SK-N-SH treated with all-trans-retinoic acid at 6 μM for 48 hours (cell line): Measurements from ENCODE around the gene FN1.

Experiments used
- ATAC-seq: fragments of 200-7000 bp; cut with Tn5 transposase; 3 replicates; pipeline ENCODE4 v1.9.1; 2020; ENCODE audit warnings: mild to moderate bottlenecking, moderate library complexity
- BACH2 ChIP-seq: fragments of 250-450 bp; sonication (Bioruptor Pico); IDR thresholded peaks from 2 replicates; pipeline ENCODE4 v1.9.0; 2021; ENCODE audit warnings: mild to moderate bottlenecking, borderline replicate concordance
- CSDC2 ChIP-seq: fragments of 250-450 bp; sonication (Bioruptor Pico); IDR thresholded peaks from 2 replicates; pipeline ENCODE4 v1.5.0; 2020; ENCODE audit warnings: mild to moderate bottlenecking, moderate library complexity
- CSRNP3 ChIP-seq: fragments of 250-450 bp; sonication (Bioruptor Pico); IDR thresholded peaks from 2 replicates; pipeline ENCODE4 v1.5.1; 2021; ENCODE audit warnings: mild to moderate bottlenecking, moderate library complexity
- ESRRG ChIP-seq: fragments of 250-450 bp; sonication (Bioruptor Pico); IDR thresholded peaks from 2 replicates; pipeline ENCODE4 v1.6.1; 2021; ENCODE audit warnings: mild to moderate bottlenecking
- GLIS3 ChIP-seq: fragments of 250-450 bp; sonication (Bioruptor Pico); IDR thresholded peaks from 2 replicates; pipeline ENCODE4 v1.5.0; 2020; ENCODE audit warnings: mild to moderate bottlenecking, moderate library complexity
- ISL1 ChIP-seq: fragments of 250-450 bp; sonication (Bioruptor Pico); IDR thresholded peaks from 2 replicates; pipeline ENCODE4 v2.1.2; 2022; ENCODE audit warnings: mild to moderate bottlenecking, moderate library complexity
- OSR1 ChIP-seq: fragments of 250-450 bp; sonication (Bioruptor Pico); IDR thresholded peaks from 2 replicates; pipeline ENCODE4 v1.8.0; 2022; ENCODE audit warnings: moderate library complexity, mild to moderate bottlenecking, inconsistent platforms
- PATZ1 ChIP-seq: fragments of 250-450 bp; sonication (Bioruptor Pico); IDR thresholded peaks from 2 replicates; pipeline ENCODE4 v1.8.0; 2020; ENCODE audit warnings: mild to moderate bottlenecking, moderate library complexity, borderline replicate concordance
- POU6F1 ChIP-seq: fragments of 250-450 bp; sonication (Bioruptor Pico); IDR thresholded peaks from 2 replicates; pipeline ENCODE4 v1.8.0; 2021; ENCODE audit warnings: low read depth, mild to moderate bottlenecking, moderate library complexity, borderline replicate concordance
- PPARA ChIP-seq: fragments of 250-450 bp; sonication (Bioruptor Pico); IDR thresholded peaks from 2 replicates; pipeline ENCODE4 v1.5.0; 2020; ENCODE audit warnings: mild to moderate bottlenecking, borderline replicate concordance
- RARB ChIP-seq: fragments of 250-450 bp; sonication (Bioruptor Pico); IDR thresholded peaks from 2 replicates; pipeline ENCODE4 v1.8.0; 2021; ENCODE audit warnings: mild to moderate bottlenecking, moderate library complexity
- SNAI2 ChIP-seq: fragments of 250-450 bp; sonication (Bioruptor Pico); IDR thresholded peaks from 2 replicates; pipeline ENCODE4 v1.5.0; 2020; ENCODE audit warnings: mild to moderate bottlenecking, moderate library complexity
- TCF4 ChIP-seq: fragments of 250-450 bp; sonication (Bioruptor Pico); IDR thresholded peaks from 2 replicates; pipeline ENCODE4 v1.8.0; 2021; ENCODE audit warnings: mild to moderate bottlenecking, moderate library complexity, borderline replicate concordance
- TSHZ2 ChIP-seq: fragments of 250-450 bp; sonication (Bioruptor Pico); IDR thresholded peaks from 2 replicates; pipeline ENCODE4 v1.5.0; 2020; ENCODE audit warnings: mild to moderate bottlenecking, moderate library complexity
- ZC3H10 ChIP-seq: fragments of 250-450 bp; sonication (Bioruptor Pico); IDR thresholded peaks from 2 replicates; pipeline ENCODE4 v1.5.1; 2021; ENCODE audit warnings: mild to moderate bottlenecking, moderate library complexity
- ZFP3 ChIP-seq: fragments of 250-450 bp; sonication (Bioruptor Pico); IDR thresholded peaks from 2 replicates; pipeline ENCODE4 v1.5.0; 2020; ENCODE audit warnings: mild to moderate bottlenecking, moderate library complexity
- ZFP30 ChIP-seq: fragments of 450-650 bp; formaldehyde crosslinking; IDR thresholded peaks from 2 replicates; pipeline ENCODE4 v1.5.0; 2022; ENCODE audit warnings: mild to moderate bottlenecking, moderate library complexity
- ZNF565 ChIP-seq: fragments of 450-650 bp; formaldehyde crosslinking; conservative IDR thresholded peaks from 2 replicates; pipeline ENCODE4 v1.5.0; 2020; ENCODE audit warnings: low read depth, mild to moderate bottlenecking, moderate library complexity
- ZNF70 ChIP-seq: fragments of 450-650 bp; formaldehyde crosslinking; IDR thresholded peaks from 2 replicates; pipeline ENCODE4 v1.5.0; 2020; ENCODE audit warnings: mild to moderate bottlenecking, moderate library complexity
- ZNF8 ChIP-seq: fragments of 450-650 bp; formaldehyde crosslinking; IDR thresholded peaks from 2 replicates; pipeline ENCODE4 v1.5.0; 2020; ENCODE audit warnings: mild to moderate bottlenecking, moderate library complexity

FN1 gene

GRCh38 chr2:215420471-215420935 is 15.4 kb downstream of the FN1 start:
- ATAC-seq = no peak
- TF ChIP-seq SNAI2 = no peak
- no peak for TF ChIP-seq ZFP30
- no peak for TF ChIP-seq CSRNP3
- no peak for TF ChIP-seq TSHZ2 (CRISPR knock-in tag)
- TF ChIP-seq ZNF70 (CRISPR knock-in tag) = no peak
- TF ChIP-seq ZNF8 (CRISPR knock-in tag) = no peak
- no peak for TF ChIP-seq POU6F1 (CRISPR knock-in tag)
- no peak for TF ChIP-seq GLIS3
- TF ChIP-seq PPARA (CRISPR knock-in tag) = no peak
- TF ChIP-seq BACH2 (CRISPR knock-in tag) = no peak
- no peak for TF ChIP-seq PATZ1 (CRISPR knock-in tag)

GRCh38 chr2:215419769-215420470 is 15.9 kb downstream of the FN1 start:
- TF ChIP-seq ESRRG (CRISPR knock-in tag) (no peak), TCF4 (no peak), CSDC2 (CRISPR knock-in tag) (no peak), ISL1 (no peak), RARB (CRISPR knock-in tag) (no peak), BACH2 (CRISPR knock-in tag) (no peak), OSR1 (CRISPR knock-in tag) (no peak), ZFP3 (no peak), ZC3H10 (CRISPR knock-in tag) (no peak), TSHZ2 (CRISPR knock-in tag) (no peak), PATZ1 (CRISPR knock-in tag) (no peak), PPARA (CRISPR knock-in tag) (no peak), ZNF565 (CRISPR knock-in tag) (no peak), POU6F1 (CRISPR knock-in tag) (no peak)
- no peak for ATAC-seq
